Measurements from ENCODE around the gene PLPPR3.
A peak's percentile ranks its signal among the peaks of the same experiment; 100 is the strongest.
"Not testable (repeated sequence)": the region's sequence is repeated elsewhere in the genome, so short reads cannot be mapped to it uniquely, and the experiment has no call there.

The PLPPR3 gene

GRCh38 chr19:858868-859843 lies 37.4 kb upstream of the PLPPR3 start, which contains the start of gene CFD:
Gene CFD, plus strand, starts transcription at chr19:859664. Its CDS starts 26 bp downstream, at chr19:859690.
- ATAC-seq, result no peak

GRCh38 chr19:858284-858683 lies 36.5 kb upstream of the PLPPR3 start:
- Mint-ChIP-seq H3K9me3 (no peaks in the 10 kb centered on the region), H3K4me1 (peaks cover 24% of the 10 kb centered on the region), H3K36me3 (no peaks in the 10 kb centered on the region), H3K27ac (no peak overlapping the region), H3K4me3 (no peak overlapping the region), H3K27me3 (peaks cover 21% of the 10 kb centered on the region)
- ATAC-seq, result no peak

More at GRCh38 chr19:858868-859843, 37.4 kb upstream of the PLPPR3 start, which contains the start of gene CFD:
- Mint-ChIP-seq H3K9me3 (no peaks in the 10 kb centered on the region), H3K36me3 (no peaks in the 10 kb centered on the region), H3K27me3 (peaks cover 21% of the 10 kb centered on the region), H3K27ac (no peak within 1 kb of the TSS), H3K4me1 (peaks cover 33% of the 10 kb centered on the region), H3K4me3 (peak within 1 kb of the TSS; percentile 56)

GRCh38 chr19:855566-856120 lies 33.9 kb upstream of the PLPPR3 start:
- no peak for ATAC-seq
- Mint-ChIP-seq H3K27ac (no peak overlapping the region), H3K36me3 (no peaks in the 10 kb centered on the region), H3K4me1 (peaks cover 10% of the 10 kb centered on the region), H3K27me3 (peaks cover 36% of the 10 kb centered on the region), H3K9me3 (no peaks in the 10 kb centered on the region), H3K4me3 (no peak overlapping the region)

GRCh38 chr19:855142-855541 lies 33.4 kb upstream of the PLPPR3 start:
- Mint-ChIP-seq H3K4me3 (no peak overlapping the region), H3K4me1 (peaks cover 10% of the 10 kb centered on the region), H3K36me3 (no peaks in the 10 kb centered on the region), H3K27me3 (peaks cover 41% of the 10 kb centered on the region), H3K9me3 (no peaks in the 10 kb centered on the region), H3K27ac (no peak overlapping the region)
- no peak for ATAC-seq

- H3K27me3 Mint-ChIP-seq, result peaks cover 41% of the 10 kb centered on the region
- no peaks in the 10 kb centered on the region for H3K36me3 Mint-ChIP-seq
- no peak for ATAC-seq
- no peak overlapping the region for H3K27ac Mint-ChIP-seq
- no peaks in the 10 kb centered on the region for H3K9me3 Mint-ChIP-seq
- H3K4me3 Mint-ChIP-seq, result no peak overlapping the region
- H3K4me1 Mint-ChIP-seq, result peaks cover 10% of the 10 kb centered on the region
Observed at GRCh38 chr19:854549-854948, 32.8 kb upstream of the PLPPR3 start.

- H3K36me3 Mint-ChIP-seq, H3K4me3 Mint-ChIP-seq, ATAC-seq, H3K9me3 Mint-ChIP-seq, H3K27ac Mint-ChIP-seq, H3K4me1 Mint-ChIP-seq: not testable (repeated sequence)
- peaks cover 49% of the 10 kb centered on the region for H3K27me3 Mint-ChIP-seq
Observed at GRCh38 chr19:853614-854220, 32.0 kb upstream of the PLPPR3 start.

- no peak overlapping the region for H3K4me3 Mint-ChIP-seq
- ATAC-seq, result peak; percentile 64
- H3K27ac Mint-ChIP-seq, result no peak overlapping the region
- peaks cover 10% of the 10 kb centered on the region for H3K4me1 Mint-ChIP-seq
- peaks cover 49% of the 10 kb centered on the region for H3K27me3 Mint-ChIP-seq
- no peaks in the 10 kb centered on the region for H3K9me3 Mint-ChIP-seq
- H3K36me3 Mint-ChIP-seq, result no peaks in the 10 kb centered on the region
Observed at GRCh38 chr19:853014-853585, 31.3 kb upstream of the PLPPR3 start.

GRCh38 chr19:852136-853013 lies 30.6 kb upstream of the PLPPR3 start, which contains the start of gene ELANE:
Gene ELANE, plus strand, starts transcription at chr19:852303. Its CDS starts 26 bp downstream, at chr19:852329.
- Mint-ChIP-seq H3K27me3 (peaks cover 49% of the 10 kb centered on the region), H3K27ac (no peak within 1 kb of the TSS), H3K4me3 (no peak within 1 kb of the TSS), H3K4me1 (peaks cover 7% of the 10 kb centered on the region), H3K9me3 (no peaks in the 10 kb centered on the region), H3K36me3 (no peaks in the 10 kb centered on the region)
- ATAC-seq, result peak; percentile 41

- H3K27ac Mint-ChIP-seq, result no peak overlapping the region
- peaks cover 7% of the 10 kb centered on the region for H3K4me1 Mint-ChIP-seq
- ATAC-seq, result no peak
- no peaks in the 10 kb centered on the region for H3K9me3 Mint-ChIP-seq
- no peaks in the 10 kb centered on the region for H3K36me3 Mint-ChIP-seq
- H3K27me3 Mint-ChIP-seq, result peaks cover 61% of the 10 kb centered on the region
- H3K4me3 Mint-ChIP-seq, result no peak overlapping the region
Observed at GRCh38 chr19:850979-851335, 29.2 kb upstream of the PLPPR3 start.

GRCh38 chr19:850221-850978 lies 28.6 kb upstream of the PLPPR3 start:
- H3K4me1 Mint-ChIP-seq, result peaks cover 12% of the 10 kb centered on the region
- H3K27ac Mint-ChIP-seq, result no peak overlapping the region
- no peak for ATAC-seq
- no peaks in the 10 kb centered on the region for H3K36me3 Mint-ChIP-seq
- H3K4me3 Mint-ChIP-seq, result no peak overlapping the region
- H3K9me3 Mint-ChIP-seq, result no peaks in the 10 kb centered on the region
- peaks cover 67% of the 10 kb centered on the region for H3K27me3 Mint-ChIP-seq

- not testable (repeated sequence) for H3K36me3 Mint-ChIP-seq, ATAC-seq, H3K27ac Mint-ChIP-seq, H3K4me3 Mint-ChIP-seq, H3K9me3 Mint-ChIP-seq
- Mint-ChIP-seq H3K27me3 (peaks cover 79% of the 10 kb centered on the region), H3K4me1 (peaks cover 21% of the 10 kb centered on the region)
Observed at GRCh38 chr19:849195-849594, 27.4 kb upstream of the PLPPR3 start.

- H3K4me1 Mint-ChIP-seq, result peaks cover 21% of the 10 kb centered on the region
- no peak overlapping the region for H3K27ac Mint-ChIP-seq
- no peaks in the 10 kb centered on the region for H3K9me3 Mint-ChIP-seq
- H3K36me3 Mint-ChIP-seq, result peaks cover 5% of the 10 kb centered on the region
- ATAC-seq, result no peak
- no peak overlapping the region for H3K4me3 Mint-ChIP-seq
- peaks cover 84% of the 10 kb centered on the region for H3K27me3 Mint-ChIP-seq
Observed at GRCh38 chr19:848386-848921, 26.7 kb upstream of the PLPPR3 start.

- H3K4me1 Mint-ChIP-seq, result peaks cover 26% of the 10 kb centered on the region
- H3K4me3 Mint-ChIP-seq, result no peak overlapping the region
- H3K9me3 Mint-ChIP-seq, result peaks cover 3% of the 10 kb centered on the region
- no peak for ATAC-seq
- H3K36me3 Mint-ChIP-seq, result peaks cover 5% of the 10 kb centered on the region
- H3K27ac Mint-ChIP-seq, result no peak overlapping the region
- H3K27me3 Mint-ChIP-seq, result peaks cover 91% of the 10 kb centered on the region
Observed at GRCh38 chr19:845707-846521, 24.2 kb upstream of the PLPPR3 start.
